GM19455 (cell line): ENCODE data around the gene CALHM3.
"Not testable (repeated sequence)": the region's sequence is repeated elsewhere in the genome, so short reads cannot be mapped to it uniquely, and the experiment has no call there.

Source experiments
- ATAC-seq: cut with Tn5 transposase; IDR thresholded peaks from one replicate; pipeline ENCODE4 v1.9.1; 2021; ENCODE audit not compliant: unreplicated experiment

Gene CALHM3

DNA sequence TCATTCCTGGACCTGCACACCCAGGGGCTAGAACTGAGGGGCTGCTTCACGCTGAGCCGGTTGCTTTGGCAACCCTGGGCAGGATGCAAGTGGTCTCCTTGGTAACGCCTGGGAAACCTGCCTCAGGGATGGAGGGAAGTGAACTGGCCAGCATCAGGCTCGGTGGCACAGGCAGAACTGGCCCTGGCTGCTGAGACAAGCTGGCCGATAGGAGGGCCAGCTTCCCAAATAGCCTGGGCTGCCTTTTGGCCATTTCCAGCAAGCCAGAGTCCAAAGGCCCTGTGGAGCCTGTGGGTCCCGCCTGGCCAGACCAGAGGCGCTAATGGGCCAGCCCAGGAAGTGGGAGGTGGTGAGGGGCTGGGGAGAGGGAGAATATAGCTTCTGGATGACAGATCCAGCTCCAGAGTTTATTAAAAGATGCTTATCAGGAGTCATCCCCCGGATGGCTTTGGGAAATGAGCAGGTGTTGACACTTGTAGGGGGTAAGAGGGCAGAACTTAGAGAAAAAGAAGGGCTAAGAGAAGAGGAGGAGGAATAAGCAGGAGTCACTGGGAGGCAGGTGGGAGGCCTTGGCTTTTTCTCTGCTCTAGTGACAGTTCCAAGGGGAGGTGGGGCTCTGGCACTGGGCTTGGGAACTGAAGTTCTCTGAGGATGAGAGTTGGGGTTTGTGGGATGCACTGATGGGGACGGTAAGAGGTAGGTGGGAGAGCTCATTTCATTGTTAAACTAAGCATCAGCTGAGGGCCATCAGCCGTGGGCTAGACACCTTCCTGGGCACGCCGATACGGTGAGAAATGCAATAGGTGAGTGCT is 24.0 kb upstream of the CALHM3 start:
- no peak for ATAC-seq

DNA sequence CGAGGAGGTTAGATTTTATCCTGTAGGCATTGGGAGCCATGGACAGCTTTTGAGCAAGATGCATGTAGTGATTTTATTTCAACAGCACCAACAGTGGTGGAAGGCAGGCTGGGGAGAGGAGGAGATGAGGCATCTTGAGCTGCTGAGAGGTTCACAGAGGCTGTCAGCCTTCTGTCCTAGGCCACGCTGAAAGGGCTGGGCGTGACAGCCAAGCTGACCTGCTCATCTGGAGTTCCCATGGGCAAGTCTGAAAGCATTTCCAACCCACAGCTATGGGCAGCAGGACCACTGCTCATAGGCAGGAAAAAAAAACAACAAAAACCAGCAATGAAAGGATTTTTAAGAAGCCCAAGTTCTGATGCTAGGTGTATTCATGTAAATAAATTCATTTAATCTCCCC is 22.1 kb upstream of the CALHM3 start:
- ATAC-seq = no peak

DNA sequence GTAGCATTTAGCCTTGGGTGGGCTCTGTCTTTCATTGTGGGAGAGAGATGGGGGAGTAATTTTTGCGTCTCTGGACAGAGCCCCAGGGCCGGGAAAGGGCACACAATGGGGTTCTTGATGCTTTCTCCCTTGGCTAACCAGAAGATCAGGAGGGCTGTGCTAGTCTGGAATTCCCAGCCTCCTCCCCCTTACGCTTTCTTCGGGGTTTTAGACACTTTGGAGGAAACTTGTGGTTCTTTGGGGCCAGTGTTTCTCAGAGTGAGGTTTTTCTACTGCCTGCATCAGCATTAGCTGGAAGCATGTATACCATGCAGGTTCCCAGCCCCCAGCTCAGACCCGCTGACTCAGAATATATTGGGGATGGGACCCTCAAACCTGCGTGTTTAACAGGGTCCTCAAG is 21.4 kb upstream of the CALHM3 start:
- ATAC-seq = no peak

DNA sequence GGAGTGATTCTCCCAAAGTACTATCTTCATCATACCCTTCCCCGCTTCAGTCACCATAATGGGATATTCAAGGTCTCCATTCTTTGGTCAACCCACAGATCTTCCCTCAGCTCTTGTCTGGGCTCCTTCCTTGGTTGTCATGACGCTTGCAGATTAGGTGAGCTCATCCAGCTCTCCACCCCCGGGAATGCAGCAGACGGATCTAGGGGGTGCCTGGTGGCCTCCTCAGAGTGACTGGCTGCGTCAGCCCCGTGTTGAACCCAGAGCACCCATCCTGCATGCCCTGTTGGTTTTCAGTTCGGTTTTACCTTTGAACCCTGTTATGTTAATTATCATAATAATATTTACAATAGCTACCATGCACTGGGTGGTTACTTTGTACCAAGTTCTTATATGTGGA is 20.8 kb upstream of the CALHM3 start:
- no peak for ATAC-seq

DNA sequence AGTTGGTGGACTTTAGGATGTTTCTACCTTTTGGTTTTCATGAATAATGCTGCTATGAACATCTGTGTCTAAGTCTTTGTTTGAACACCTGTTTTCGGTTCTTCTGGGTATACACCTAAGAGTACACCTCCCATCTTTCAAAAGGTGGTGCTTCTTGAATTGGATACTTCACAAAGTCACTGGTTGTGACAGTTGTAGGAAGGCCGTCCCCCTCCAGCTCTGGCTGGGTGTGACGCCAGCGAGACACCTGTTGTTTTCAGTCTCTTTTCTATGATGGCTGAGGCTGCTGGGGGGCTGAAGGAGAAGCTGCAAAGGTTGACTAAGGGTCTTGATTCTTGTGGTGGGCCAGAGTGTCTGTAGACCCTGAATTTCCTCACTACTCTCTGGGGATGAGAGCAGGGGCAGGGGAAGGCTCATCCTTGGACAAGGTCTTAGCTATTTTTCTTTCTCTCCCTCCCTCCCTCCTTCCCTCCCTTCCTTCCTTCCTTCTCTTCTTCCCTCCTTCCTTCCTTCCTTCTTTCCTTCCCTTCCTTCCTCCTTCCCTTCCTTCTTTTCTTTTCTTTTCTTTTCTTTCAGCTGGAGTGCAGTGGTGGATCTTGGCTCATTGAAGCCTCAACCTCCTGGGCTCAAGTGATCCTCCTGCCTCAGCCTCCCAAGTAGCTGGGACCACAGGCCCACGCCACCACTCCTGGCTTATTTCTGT is 20.0 kb upstream of the CALHM3 start:
- no peak for ATAC-seq

DNA sequence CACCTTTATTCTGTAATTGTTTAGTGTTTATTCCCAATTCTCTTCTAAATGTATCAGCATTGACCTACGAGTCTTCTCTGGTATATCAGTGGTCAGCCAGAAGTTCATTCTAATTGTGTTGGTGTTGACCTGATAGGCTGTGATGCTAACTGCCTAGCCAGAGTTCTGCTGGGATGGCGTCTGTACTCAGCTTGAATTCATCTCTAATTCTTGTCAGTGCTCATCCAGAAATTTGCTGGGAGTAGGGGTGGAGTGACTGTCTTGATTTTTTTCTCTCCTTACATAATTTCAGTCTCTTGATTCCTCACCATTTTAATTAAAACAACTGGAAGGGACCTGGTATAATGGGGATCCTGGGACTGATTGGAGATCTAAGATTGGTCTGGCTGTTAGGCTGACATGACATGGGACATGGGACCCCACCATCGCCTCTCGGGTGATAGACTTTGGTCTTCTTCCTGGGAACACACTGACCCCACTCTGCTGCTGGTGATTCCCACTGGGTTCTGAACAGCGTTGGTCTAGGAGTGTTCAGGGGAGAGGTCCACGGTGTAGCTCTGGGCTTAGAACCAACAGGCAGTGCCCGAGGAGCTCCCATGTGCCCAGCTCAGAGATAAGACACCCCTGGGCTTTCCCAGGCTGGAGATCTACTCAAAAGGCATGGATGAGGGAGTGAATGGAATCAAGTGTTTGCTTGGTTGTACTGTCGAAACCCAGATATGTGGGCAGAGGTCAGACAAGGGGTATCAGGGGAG is 18.3 kb upstream of the CALHM3 start:
- no peak for ATAC-seq

DNA sequence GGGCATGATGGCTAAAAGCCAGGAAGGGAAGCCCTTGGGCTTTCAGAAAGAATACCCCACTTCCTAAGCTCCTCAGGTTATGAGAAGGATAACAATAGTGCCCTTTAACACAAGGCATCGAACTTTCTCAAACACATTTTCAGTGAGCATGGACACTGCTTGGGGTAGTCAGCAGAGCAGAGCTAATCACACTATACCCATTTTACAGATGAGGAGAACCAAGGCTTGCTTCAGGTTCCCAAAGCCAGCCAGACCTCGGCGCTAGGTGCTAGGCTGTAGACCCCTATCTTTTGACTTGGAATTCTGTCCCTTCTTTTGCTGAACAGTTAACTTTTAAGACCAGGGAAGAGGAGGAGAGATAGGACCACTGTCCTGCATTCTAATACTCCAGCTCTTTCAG is 16.3 kb upstream of the CALHM3 start:
- no peak for ATAC-seq

DNA sequence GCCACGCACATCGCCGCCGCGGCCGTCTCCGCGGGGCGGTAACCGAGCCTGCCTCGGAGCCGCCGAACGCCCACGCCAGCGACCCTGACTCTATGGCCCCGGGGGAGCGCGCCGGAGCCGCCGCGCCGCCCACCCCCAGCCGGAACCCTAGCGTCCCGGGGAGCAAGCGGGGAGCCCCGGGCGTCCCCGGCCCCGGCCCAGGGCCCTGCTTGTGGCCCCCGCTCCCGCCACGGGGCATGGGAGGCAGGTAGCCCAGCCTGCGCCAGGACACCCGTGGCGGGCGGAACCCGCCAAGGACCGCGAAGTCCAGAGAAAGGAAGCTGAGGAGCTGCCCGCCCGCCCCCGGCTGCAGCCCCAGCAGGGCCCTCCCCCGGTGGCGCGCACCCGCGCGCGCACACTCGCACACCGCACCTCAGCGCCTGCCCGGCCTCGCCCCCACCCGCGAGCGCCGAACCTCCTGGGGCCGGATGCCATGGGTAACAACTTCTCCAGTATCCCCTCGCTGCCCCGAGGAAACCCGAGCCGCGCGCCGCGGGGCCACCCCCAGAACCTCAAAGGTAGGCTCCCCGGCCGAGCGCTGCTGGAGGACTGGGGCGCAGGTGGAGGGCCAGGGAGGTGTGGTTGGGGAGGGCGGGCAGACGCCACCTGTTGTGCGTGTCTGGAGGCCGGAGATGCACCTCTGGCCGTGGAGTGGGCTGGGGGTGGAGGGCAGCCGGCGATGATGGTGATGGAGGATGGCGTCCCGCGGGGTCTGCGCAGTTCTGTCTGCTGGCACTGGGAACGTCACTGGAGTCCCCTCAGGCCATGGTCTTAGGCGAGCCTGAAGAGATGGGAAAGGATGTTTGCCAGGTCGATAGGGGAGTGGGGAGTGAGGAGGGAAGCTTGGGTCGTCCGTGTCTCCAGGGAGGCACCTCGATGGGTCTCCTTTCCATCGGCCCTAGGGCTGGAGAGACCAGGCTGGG is 15.2 kb upstream of the CALHM3 start:
- no peak for ATAC-seq

DNA sequence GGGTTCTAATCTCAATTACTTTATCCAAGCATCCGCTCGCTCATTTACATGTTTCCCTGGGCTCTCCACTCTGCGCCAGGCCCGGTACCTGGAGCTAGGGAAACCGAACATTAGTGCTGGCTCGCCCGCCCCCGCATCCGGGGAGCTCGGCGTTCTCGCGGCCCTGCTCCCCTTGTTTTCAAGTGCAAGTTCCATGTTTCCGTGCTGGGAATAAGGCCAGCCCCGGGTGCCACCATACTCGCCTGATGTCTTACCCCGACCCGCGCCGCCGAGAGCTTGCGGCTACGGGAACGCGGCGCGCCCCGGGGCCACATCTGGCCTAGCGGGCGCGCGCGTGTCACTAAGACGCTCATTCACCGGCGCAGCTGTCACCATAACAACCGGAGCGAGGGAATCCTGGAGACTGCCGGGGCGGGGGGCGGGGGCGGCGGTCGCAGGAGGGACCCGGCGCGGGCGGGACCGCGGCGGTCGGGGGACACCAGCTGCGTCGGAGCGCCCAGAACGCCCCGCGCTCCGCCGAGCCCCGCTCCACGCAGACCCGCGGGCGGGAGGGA is 14.4 kb upstream of the CALHM3 start, which contains the start of gene NEURL1:
TSS of gene NEURL1 (plus strand) at position 344 of the 554 bp plus-strand sequence. CDS start 683 bp downstream, outside the sequence.
- no peak for ATAC-seq

DNA sequence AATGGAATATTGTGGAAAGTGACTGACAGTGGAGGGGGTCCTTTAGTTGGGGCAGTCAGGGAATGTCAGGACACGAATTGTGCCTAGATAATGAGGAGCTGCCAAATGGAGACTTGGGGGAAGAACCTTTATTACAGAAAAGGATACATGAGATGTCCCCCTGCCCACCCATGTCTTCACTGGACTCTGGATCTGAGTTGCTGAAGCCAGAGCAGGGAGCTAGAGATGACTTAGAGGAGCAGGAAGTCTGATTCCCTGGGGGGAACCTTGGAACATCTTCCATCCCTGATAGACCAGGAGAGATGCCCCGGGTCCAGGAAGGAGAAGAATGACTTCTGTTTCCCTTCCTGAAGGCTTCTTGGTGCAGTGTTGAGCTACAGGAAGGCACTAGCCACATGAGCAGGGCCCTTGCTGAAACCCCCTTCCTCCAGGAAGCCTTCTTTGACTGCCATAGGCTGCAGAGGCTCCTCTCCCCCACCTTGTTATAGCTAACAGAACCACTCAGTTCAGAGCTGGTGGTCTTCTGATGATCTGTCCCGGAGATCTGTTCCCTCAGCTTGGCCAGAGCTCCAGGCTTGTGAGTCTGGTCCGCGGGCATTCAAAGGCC is 13.7 kb upstream of the CALHM3 start:
- ATAC-seq = no peak

DNA sequence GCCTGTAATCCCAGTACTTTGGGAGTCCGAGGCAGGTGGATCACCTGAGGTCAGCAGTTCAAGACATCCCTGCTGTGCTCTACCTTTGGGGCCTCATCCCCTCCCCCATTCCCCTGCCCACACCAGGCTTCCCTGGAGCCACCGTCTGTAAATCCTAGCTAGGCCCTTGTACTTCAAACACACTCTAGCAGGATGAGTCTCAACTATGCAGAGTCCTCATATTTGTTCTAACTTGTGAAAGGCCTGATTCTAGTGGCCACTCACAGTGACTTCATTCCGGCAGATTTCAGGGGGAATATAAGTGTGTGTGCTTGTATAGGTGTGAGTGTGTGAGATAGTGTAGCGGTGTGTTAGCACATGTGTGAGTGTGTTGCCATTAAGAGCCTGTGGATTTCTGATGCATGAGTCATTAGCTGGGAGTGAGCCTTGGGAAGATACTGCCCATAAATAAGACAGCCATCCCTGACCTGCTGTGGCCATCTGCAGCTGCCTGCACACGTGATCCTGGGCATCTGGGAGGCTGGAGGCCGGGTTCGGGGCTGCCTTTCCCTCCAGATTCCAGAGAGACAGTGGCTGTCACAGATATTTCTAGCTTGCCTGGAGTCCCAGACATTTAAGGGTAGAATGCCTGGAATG is 12.8 kb upstream of the CALHM3 start:
- ATAC-seq = no peak

DNA sequence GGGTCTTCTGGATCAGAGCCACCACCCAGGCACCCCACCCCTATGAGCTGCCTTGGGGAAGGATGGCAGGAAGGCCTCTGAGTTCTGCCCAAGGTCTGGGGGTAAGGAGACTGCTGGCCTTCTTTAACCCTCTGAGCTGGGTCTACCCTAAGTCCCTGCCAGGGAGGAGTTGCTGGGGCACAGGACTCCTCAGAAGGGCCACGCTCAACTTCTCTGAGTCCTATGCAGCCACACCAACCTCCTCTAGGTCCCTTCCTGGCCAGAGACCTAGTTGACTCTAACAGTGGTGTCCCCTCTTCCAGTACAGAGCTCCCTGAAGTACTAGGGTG is 11.9 kb upstream of the CALHM3 start:
- no peak for ATAC-seq

DNA sequence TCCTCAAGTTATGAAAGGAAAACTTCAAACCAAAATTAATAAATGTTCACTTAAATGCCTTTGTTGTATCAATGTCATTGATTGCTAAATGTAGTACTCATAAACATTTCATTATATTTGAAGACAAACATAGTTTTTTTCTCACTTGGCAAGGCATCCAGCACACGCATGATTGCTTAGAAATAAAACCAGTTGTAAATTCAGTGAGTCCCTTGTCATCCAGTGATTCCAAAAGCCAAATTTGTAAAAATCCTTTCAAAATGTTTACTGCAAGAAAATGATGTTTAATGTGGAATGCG is 8.3 kb upstream of the CALHM3 start:
- no peak for ATAC-seq

DNA sequence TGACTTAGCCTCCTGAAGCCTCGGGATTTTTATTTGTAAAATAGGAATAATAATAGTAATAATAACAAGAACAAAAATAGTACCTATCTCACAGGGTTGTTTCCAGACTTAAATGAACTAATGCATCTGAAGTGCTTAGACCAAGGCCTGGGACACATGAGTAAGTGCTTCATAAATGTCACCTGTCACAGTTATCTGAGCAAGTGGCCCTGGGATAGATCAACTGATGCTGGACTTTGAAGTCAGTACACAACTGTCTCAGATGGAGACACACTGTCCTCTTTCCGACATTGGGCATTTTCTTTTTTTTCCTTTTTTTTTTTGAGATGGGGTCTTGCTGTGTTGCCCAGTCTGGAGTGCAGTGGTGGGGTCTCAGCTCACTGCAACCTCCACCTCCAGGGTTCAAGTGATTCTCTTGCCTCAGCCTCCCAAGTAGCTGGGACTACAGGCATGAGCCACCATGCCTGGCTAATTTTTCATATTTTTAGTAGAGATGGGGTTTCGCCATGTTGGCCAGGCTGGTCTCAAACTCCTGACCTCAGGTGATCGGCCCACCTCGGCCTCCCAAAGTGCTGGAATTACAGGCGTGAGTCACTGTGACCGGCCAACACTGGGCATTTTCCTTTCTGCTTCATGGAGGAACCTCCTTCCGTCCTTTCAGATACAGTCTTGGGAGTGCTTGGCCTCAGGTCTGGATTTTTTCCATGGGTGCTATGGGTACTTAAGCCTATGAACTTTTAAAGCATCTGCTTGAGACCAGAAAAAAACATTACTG is 7.8 kb upstream of the CALHM3 start:
- not testable (repeated sequence) for ATAC-seq

DNA sequence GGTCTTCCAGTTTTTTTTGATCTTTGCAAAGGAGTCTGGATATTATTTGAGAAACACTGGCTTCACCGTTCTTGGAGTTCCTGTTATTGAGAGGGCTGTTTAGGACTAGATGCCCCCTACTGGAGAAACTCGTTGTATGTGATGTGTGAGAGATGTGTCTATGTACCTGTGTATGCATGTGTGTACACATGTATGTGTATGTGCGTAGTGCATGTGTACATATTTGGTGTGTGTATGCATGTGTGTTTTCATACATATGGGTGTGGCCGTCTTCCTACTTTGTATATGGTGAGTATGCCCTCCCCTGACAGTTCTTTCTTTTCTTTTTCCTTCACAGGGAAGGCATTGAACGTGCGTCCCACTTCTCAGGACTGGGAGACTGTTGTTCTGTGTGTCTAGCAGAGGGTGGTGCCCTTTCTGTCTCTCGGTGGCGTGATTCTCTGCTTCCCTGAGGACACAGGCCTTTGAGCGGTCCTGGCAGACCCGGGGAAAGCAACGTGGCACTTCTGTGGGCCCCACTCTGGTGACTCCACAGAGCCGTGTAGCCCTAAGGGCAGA is 3.0 kb upstream of the CALHM3 start:
- ATAC-seq = no peak

DNA sequence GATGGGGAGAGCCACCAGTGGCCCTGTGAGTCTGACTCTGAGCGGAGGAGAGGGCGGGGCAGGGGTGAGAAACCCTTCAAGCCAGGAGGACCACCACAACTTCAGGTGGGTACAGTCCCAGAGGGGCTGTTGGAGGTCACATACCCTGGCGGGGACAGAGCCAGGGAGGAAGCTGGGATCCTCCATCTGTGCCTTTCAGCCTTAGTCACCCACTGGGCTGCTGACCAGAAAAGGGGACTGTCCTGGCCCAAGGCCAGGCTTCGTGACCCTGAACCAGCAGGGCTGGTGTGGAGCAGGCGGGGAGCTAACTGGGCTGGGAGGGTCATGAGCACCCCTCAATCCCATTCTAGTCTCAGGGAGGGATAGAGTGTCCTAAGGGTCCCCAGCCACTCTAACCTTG is 1.5 kb upstream of the CALHM3 start:
- ATAC-seq = no peak

DNA sequence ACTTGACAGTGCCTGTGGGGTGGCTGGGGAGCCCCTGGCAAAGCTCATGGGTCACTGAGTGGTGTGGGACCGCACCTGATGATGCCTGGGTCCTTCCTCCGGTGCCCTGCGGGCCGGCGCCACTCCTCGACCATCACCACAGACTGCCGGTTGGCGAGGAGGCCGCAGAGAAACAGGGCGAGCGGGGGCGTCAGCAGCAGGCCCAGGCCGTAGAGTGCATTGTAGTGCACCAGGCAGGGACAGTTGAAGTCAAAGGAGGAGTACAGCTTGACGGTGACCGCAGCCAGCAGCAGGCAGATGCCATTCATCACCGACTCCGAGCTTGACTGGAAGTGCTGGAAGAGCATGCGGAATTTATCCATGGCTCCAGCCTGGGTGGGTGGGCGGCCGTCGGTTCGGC is 369 bp downstream of the CALHM3 start:
- no peak for ATAC-seq

DNA sequence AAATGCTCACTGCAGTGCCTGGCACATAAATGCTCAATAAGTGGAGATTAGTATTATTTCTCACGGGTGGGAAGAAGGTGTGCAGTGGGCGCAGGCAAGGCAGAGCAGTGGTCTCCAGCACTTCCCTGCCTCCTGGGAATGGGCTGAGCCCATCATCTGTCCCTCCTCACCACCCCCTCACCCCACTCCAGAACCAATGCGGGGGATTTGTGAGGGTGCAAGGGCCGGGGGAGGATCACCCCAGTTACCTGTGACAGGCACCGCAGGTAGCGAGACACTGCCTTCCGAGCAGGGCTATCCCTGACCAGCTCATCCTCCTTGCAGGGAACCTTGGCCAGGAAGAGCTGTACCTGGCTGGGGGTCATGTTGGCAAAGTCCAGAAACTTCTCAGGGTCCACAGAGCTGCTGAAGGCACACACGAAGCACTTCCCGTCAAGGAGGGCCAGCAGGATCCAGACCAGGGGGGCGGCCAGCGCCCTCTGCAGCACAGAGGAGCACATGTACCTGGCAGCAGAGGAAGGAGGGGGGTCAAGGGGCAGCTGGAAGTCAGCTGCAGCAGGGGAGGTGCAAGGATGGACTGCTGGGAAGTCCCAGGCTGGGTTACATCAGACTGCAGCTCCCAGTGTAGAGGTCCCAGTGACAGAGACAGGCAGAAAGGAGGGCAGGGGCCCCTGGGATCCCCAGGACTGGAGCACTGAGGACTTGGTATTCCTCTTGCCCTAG is 2.8 kb downstream of the CALHM3 start:
- no peak for ATAC-seq
